HT-29 (cell line): ENCODE results near the gene SIGMAR1. TPM values are rescaled to one million over a fixed set of nuclear protein-coding genes. Genes with fewer than 3 reads are reported as not detected.

ENCODE experiments used
- DNase-seq: peaks from one replicate; pipeline ENCODE4 v3.0.0-alpha.2; 2015; ENCODE audit warnings: low spot score
- total RNA-seq: library from RNA; depleted of rRNA; stranded (reverse); fragments of >200 nt; shearing (Covaris generic); gene quantifications from 2 replicates; pipeline ENCODE4 v1.2.3, GENCODE V29; 2014; rRNA removed

The SIGMAR1 gene
- total RNA-seq = 239 and 269 TPM in 2 replicates

DNA sequence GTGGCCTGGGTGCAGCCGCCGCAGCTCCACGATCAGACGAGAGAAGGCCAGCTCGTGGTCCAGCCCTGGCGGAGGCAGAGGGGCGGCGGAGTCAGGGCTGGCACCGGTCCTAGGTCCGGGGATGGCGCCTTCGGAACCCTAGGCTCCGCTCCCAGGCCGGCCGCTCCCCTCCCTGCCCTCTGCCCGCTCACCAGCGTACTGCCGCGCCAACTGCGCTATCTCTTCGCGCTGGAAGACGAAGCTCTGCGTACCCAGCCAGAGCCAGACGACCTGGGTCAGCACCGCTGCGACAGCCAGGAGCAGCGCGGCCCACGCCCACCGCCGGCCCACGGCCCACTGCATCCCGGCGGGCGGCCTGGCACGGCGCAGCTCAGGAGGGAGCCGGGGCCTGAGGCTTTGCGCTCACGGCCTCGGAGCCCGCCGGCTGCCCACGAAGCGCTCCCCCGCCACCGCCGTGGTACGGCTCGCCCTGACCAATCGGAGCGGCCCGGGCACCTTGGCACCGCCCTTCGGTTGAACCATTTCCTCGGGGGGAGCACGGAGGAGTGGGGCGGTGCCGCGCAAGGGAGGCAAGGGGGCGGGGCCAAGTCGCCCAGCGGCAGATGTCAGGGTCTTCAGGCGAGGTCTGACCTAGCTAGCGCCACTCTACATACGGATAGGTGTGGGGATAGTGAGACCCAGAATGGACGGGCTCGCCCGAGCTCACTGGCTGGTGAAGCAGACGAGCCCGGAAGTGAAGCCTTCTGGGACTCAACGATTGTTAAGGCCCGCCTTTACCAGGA lies at the start of gene SIGMAR1:
Gene SIGMAR1, minus strand, starts transcription at position 432 of the 782 bp plus-strand sequence. Its CDS starts 90 bp downstream, at position 342.
- peak; percentile 94 for DNase-seq

DNA sequence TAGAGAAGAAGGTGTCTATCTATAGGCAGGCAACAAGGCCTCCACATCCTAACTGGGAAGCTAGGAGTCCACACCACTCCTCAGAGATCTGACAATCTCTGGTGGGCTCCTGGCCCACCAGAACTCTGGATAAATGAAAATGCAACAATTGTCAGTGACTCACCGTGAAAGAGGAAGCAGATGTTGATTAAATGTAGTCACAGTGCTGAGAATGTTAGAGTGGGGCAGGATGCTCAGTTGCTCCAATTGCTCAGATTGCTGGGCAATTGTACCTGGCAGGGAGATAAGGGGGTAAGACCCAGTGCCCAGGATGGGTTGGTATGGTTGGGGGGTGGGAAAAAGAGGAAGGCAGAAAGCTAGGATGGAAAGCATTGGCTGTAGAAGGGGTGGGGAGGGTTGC lies 49.1 kb upstream of the SIGMAR1 start:
- DNase-seq = no peak

DNA sequence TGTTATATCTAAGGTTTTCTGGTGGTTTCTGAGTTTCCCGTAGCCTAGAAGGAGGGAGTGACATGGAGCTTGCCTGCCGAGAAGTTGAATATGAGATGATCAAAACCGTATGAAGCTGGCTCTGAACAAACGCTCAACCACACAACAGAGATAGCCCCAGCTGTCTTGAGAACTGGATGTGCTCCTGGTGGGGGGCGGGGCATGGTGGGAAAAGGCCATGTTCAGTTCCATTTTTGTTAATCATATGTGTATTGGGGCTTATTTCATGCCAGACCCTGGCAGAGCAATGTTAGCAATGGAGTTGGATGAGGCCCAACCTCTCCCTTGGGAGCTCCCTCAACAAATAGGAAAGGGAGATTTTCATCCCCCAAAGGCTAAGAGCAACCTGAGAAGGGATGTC lies 48.6 kb upstream of the SIGMAR1 start:
- no peak for DNase-seq

GRCh38 chr9:34685591-34685990 lies 48.0 kb upstream of the SIGMAR1 start:
- DNase-seq = no peak

DNA sequence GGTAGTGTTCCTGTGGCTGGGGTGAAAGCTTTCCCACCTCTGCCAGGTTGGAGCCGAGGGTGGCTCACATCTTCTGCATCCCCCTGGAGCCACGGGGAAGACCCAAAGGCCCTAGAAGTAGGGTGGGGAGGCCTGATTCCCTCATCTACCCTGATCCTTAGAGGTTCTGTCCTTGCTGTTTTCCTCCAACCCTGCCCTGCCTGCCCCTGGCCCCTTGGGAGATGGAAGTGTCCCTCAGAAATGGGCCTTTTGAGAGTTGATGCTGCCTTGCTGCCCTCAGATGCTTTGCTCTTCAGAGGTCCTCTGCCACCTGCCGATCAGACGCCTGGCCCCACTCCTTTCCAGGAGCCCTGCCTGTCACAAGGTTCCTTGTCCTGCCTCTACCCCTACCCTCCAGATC lies 47.2 kb upstream of the SIGMAR1 start:
- no peak for DNase-seq

DNA sequence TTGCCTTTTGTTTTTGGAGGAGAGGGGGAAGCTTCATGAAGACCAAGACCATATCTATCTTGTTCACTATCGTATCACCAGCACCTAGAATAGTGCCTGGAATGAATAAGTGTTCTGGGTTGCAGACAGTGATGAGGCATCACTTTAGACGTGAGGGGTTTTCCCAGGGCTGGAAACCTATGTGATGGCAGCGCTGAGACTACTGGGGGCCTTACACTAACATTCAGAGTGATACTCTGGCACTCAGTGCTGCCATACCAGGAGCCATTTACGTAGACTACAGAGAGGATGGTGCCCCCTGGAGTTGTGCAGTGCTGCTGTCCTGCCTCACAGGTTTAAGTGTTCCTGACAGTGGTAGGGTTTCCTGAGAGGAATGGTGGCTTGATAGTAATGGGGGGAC lies 46.6 kb upstream of the SIGMAR1 start:
- DNase-seq = no peak

DNA sequence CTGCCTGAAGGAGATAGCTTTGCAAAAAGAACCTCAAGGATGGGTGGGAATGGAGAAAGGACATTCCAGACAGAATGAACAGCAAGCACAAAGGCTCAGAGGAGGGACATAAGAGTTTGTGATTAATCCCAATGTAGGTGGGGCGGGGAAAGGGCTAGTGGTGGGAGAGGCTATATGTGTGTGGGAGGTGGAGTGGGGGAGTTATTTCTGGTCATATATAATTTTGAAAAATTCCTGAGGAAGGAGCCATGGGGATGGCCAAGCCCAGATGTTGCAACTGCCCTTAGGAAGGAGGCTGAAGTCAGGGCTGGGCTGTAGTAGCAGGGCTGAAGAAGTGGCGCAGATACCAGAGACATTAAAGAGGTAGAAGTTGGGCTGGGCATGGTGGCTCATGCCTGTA lies 38.3 kb upstream of the SIGMAR1 start:
- DNase-seq = no peak

GRCh38 chr9:34675048-34675714 lies 37.6 kb upstream of the SIGMAR1 start:
- peak; percentile 87 for DNase-seq

DNA sequence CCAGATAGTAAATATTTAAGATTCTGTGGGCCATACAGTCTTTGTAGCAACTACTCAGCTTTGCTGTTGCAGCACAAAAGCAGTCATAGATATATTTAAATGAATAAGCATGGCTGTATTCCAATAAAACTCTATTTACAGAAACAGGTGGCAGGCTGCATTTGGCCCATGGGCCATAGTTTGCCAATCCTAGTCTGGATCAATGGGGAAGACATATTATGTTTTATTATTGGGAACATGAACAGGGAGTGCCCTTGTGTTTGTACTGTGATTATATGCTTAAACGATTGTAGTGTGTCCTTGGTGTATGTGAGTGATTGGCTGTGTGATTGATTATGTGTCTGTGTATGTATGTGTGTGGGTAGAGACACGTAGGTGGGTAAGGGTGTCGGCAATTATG lies 36.9 kb upstream of the SIGMAR1 start:
- no peak for DNase-seq

GRCh38 chr9:34671307-34671706 lies 33.7 kb upstream of the SIGMAR1 start:
- DNase-seq = no peak

DNA sequence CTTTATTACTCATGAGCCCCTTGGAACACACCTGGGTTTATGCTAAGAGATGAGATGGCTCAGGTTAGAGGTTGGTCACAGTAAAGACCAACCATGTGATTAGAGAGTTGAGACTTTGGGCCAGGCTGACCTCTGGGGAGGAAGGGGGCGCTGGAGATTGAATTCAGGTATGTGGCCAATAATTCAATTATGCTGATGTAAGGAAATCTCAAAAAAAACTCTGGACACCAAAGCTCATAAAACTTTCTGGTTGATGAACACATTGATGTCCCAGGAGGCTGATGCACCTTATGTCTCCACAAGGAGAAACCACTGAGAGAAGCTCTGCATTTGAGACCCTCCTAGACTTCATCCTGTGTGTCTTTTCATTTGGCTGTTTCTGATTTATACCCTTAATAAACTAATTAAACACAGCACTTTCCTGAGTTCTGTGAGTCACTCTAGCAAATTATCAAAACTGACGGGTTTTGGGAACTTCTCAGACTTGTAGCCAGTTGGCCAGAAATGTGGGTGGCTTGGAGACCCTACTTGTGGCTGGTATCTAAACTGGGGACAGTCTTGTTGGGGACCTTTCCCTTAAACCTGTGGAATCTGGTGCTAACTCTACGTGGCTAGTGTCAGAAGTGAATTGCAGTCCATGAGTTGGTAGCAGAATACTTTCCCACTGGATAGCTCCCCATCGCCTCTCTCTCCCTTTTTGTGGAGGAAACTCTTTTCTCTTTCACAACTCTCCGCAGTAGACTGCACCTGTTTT lies 32.4 kb upstream of the SIGMAR1 start:
- DNase-seq = no peak

GRCh38 chr9:34665381-34666250 lies 28.0 kb upstream of the SIGMAR1 start:
- DNase-seq = peak; percentile 91

DNA sequence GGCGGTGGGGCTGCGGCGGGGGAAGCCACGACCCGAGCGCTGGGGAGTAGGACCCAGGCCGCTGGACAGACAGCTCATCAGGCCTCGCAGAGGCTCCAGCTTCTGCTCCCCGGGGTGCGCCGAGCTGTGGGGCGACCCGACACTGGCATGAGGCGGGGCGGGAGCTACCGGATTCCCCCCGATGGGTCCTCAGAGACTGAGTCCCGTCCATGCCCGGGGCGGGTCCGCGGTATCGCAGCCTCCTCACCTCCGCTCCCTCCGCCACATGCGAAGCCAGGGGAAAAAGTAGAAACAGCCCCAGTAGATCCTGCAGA lies 27.4 kb upstream of the SIGMAR1 start:
- no peak for DNase-seq

- peak; percentile 89 for DNase-seq
These were observed 26.9 kb upstream of the SIGMAR1 start for GRCh38 chr9:34664281-34665066.

DNA sequence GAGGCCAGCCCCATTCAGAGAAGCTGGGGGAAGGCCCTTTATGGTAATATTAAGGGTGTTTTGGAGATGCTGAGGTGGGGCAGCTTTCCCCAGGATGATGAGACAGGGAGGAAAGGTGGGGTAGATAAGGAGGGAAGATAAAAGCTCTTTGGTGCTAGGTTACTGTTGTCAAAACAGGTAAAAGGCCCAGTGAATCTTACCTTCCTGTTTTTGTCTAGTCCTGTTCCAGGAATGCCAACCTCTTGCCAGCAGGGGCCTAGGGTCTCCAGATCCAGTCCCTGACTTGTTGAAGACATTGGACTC lies 25.7 kb upstream of the SIGMAR1 start:
- DNase-seq = no peak

DNA sequence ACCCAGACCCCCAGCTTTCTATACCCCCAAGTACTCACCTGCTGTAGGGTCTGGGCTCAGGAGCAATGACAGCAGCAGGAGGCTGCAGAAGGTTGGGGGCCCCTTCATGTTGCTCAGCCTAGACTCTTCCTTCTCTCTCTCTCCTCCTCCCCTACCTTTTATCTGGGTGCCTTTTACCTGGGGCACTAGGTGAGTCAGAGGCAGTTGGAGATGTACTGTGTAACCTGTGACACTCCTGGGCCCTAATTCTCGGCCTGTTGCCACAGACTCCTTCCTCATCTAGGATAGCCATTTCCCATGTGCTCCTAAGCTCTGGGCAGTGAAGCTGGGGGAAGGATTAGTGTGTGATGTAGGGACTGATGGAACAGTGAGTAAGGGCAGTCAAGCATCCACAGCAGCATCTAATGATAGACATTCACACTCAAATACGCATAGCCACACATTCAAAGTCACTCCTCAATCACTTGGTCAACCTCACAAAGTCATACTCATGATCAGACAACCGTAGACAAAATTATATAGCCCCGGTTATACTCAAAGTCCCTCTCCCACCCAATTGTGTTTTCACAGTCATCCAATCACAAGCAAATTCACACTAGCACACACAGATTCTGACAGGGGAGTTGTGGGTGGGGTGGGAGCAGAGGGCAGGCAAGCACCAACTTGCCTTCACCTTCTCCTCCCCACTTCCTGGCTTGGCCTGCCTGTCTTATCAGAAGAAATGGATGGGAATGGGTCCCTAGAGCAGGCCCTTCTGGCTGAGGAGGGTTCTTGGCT lies 25.1 kb upstream of the SIGMAR1 start, which contains the start of gene CCL27:
Gene CCL27, minus strand, starts transcription at position 132 of the 777 bp plus-strand sequence. Its CDS starts 24 bp downstream, at position 108.
- DNase-seq = no peak

DNA sequence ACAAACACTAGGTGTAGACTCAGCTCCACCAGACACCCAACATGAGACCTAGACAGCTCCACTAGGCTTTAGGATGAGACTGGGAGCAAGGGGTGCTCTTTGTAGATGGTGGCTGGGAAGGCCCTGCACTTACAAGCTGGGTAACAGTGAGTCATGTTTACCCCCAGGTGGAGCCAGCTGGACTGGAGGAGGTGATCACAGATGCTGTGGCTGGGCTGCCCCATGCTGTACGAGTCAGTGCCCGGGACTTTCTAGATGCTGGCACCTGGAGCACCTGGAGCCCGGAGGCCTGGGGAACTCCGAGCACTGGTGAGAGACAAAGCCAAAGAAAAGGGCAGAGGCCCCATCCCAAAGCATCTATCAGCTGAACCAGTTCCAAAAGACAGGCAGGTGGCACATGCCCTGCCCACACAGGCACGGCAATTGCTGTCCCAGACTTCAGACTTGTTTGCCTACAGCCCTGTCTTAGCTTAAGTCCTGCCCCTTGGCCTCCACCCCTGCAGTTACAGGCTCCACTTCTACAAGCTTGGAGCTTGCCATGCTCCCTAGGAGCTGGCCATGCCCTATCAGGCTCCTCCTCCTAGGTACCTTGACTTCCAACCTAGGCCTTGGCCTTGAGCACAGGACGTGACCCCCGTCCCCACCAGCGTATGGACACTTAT lies 22.1 kb upstream of the SIGMAR1 start:
- peak; percentile 23 for DNase-seq

DNA sequence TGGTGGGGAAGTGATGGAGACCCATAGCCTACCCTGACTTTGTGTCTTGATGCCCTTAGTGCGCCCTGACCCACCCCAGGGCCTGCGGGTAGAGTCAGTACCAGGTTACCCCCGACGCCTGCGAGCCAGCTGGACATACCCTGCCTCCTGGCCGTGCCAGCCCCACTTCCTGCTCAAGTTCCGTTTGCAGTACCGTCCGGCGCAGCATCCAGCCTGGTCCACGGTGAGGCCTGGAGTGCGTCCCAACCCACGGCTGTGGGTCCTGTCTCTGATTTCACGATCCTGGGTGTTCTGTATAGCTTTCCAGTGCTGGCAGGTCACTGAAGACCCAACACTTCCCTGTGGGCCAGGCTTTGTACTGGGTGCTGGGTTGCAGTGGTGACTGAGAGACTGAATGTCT lies 20.9 kb upstream of the SIGMAR1 start:
- no peak for DNase-seq

- no peak for DNase-seq
These were observed 19.4 kb upstream of the SIGMAR1 start for GRCh38 chr9:34656992-34657391.
